HepG2 (cell line): Measurements from ENCODE around the gene LMAN2L. TPM values are rescaled to one million over a fixed set of nuclear protein-coding genes. Genes with fewer than 3 reads are reported as not detected.
A peak's percentile ranks its signal among the peaks of the same experiment; 100 is the strongest.

Experiments used
- ADNP ChIP-seq: sonication (generic); formaldehyde crosslinking; IDR thresholded peaks from 2 replicates; pipeline ENCODE4 v1.4.0; 2020; ENCODE audit warnings: missing genetic modification reagents
- ASH2L ChIP-seq: fragments of 300-600, 200-600 bp; sonication (generic); IDR thresholded peaks from 2 replicates; pipeline ENCODE4 v1.7.0; 2017; ENCODE audit warnings: low read depth, mild to moderate bottlenecking, moderate library complexity, mixed read lengths, low read length; ENCODE audit not compliant: insufficient read length
- FIP1L1 ChIP-seq: fragments of 200-400 bp; formaldehyde crosslinking; IDR thresholded peaks from 2 replicates; pipeline ENCODE4 v1.6.1; 2018; ENCODE audit warnings: low read depth, mild to moderate bottlenecking, low read length, moderate library complexity, borderline replicate concordance; ENCODE audit not compliant: insufficient read depth
- GPN1 ChIP-seq: sonication (generic); formaldehyde crosslinking; IDR thresholded peaks from 2 replicates; pipeline ENCODE4 v1.5.1; 2020; ENCODE audit warnings: missing genetic modification reagents, borderline replicate concordance
- HIVEP1 ChIP-seq: sonication (generic); formaldehyde crosslinking; IDR thresholded peaks from 2 replicates; pipeline ENCODE4 v1.4.0; 2020; ENCODE audit warnings: mild to moderate bottlenecking, missing genetic modification reagents
- MATR3 ChIP-seq: sonication (generic); formaldehyde crosslinking; IDR thresholded peaks from 2 replicates; pipeline ENCODE4 v1.4.0; 2020; ENCODE audit warnings: missing genetic modification reagents
- MAZ ChIP-seq, 2 experiments: sonication (generic) in 1 of 2; formaldehyde crosslinking in 1 of 2; IDR thresholded peaks; 2 replicates each; pipeline versions ENCODE4 v1.5.0 to v1.6.1; 2012 to 2020; ENCODE audit warnings: low read depth in 2 of 2, mild to moderate bottlenecking in 2 of 2, borderline replicate concordance in 1 of 2, improper control_type of control experiment in 1 of 2, low read length in 1 of 2, missing genetic modification reagents in 1 of 2, moderate library complexity in 1 of 2
- MBD4 ChIP-seq: IDR thresholded peaks from 2 replicates; pipeline ENCODE4 v1.6.1; 2012; ENCODE audit warnings: low read length, inconsistent platforms, borderline replicate concordance
- NFIB ChIP-seq: sonication (generic); formaldehyde crosslinking; IDR thresholded peaks from 2 replicates; pipeline ENCODE4 v1.9.0; 2021; ENCODE audit warnings: missing genetic modification reagents, mild to moderate bottlenecking, borderline replicate concordance
- PTBP1 ChIP-seq: fragments of 200-400 bp; formaldehyde crosslinking; IDR thresholded peaks from 2 replicates; pipeline ENCODE4 v1.6.1; 2018; ENCODE audit warnings: low read length, low read depth; ENCODE audit not compliant: poor library complexity, severe bottlenecking
- TRIM24 ChIP-seq: sonication (generic); formaldehyde crosslinking; IDR thresholded peaks from 2 replicates; pipeline ENCODE4 v1.8.0; 2022; ENCODE audit warnings: mild to moderate bottlenecking, missing genetic modification reagents
- ZC3H13 ChIP-seq: sonication (generic); formaldehyde crosslinking; IDR thresholded peaks from 2 replicates; pipeline ENCODE4 v1.8.1; 2023; ENCODE audit warnings: mild to moderate bottlenecking, missing genetic modification reagents, moderate library complexity
- ZFP82 ChIP-seq: sonication (generic); formaldehyde crosslinking; IDR thresholded peaks from 2 replicates; pipeline ENCODE4 v1.5.1; 2020; ENCODE audit warnings: mild to moderate bottlenecking, missing genetic modification reagents, borderline replicate concordance
- ZFP90 ChIP-seq: sonication (generic); formaldehyde crosslinking; IDR thresholded peaks from 2 replicates; pipeline ENCODE4 v1.8.0; 2022; ENCODE audit warnings: missing genetic modification reagents, mild to moderate bottlenecking, inconsistent platforms, borderline replicate concordance
- ZNF138 ChIP-seq: sonication (generic); formaldehyde crosslinking; IDR thresholded peaks from 2 replicates; pipeline ENCODE4 v1.5.0; 2020; ENCODE audit warnings: mild to moderate bottlenecking, low read depth, missing genetic modification reagents
- ZNF18 ChIP-seq: sonication (generic); formaldehyde crosslinking; IDR thresholded peaks from 2 replicates; pipeline ENCODE4 v1.8.0; 2022; ENCODE audit warnings: mild to moderate bottlenecking, missing genetic modification reagents; ENCODE audit not compliant: insufficient replicate concordance
- ZNF282 ChIP-seq: fragments of 450-650 bp; IDR thresholded peaks from 2 replicates; pipeline ENCODE4 v1.6.1; 2018; ENCODE audit not compliant: partially characterized antibody
- ZNF335 ChIP-seq: sonication (generic); formaldehyde crosslinking; IDR thresholded peaks from 2 replicates; pipeline ENCODE4 v1.4.0; 2020; ENCODE audit warnings: missing genetic modification reagents
- ZNF512B ChIP-seq: sonication (generic); formaldehyde crosslinking; IDR thresholded peaks from 2 replicates; pipeline ENCODE4 v1.5.1; 2020; ENCODE audit warnings: missing genetic modification reagents, mild to moderate bottlenecking, borderline replicate concordance
- ZNF562 ChIP-seq: sonication (generic); formaldehyde crosslinking; IDR thresholded peaks from 2 replicates; pipeline ENCODE4 v1.8.0; 2022; ENCODE audit warnings: missing genetic modification reagents, borderline replicate concordance
- ZNF678 ChIP-seq: sonication (generic); formaldehyde crosslinking; IDR thresholded peaks from 2 replicates; pipeline ENCODE4 v1.4.0; 2020; ENCODE audit warnings: mild to moderate bottlenecking, missing genetic modification reagents
- ZUFSP ChIP-seq: sonication (generic); formaldehyde crosslinking; IDR thresholded peaks from 2 replicates; pipeline ENCODE4 v1.9.0; 2021; ENCODE audit warnings: missing genetic modification reagents, mild to moderate bottlenecking, borderline replicate concordance
- polyA plus RNA-seq, 8 experiments: library from polyadenylated mRNA; depleted of rRNA in 3 of 8; stranded (reverse) in 7 of 8; unstranded in 1 of 8; fragments of >200 nt; fragmentation: Illumina TruSeq in 4 of 8; extraction: Trizol in 4 of 8; gene quantifications; 2 replicates each; pipeline versions ENCODE4 v1.2.1 to v1.2.3, GENCODE V29; 2011 to 2016; ENCODE audit warnings: low read depth in 4 of 8, missing spikeins in 1 of 8, mixed read lengths in 1 of 8; ENCODE audit not compliant: insufficient read depth in 1 of 8
- total RNA-seq, 5 experiments: library from RNA; depleted of rRNA; stranded (reverse); fragments of >200 nt; fragmentation: Illumina TruSeq; extraction: Trizol; gene quantifications; 2 replicates each; pipeline ENCODE4 v1.2.3, GENCODE V29; 2016; ENCODE audit warnings: low read depth in 1 of 5

The LMAN2L gene
- total and polyA plus RNA-seq, 2 of the 13 experiments (the other 11 are each of a cell fraction or from before 2014, with no cell fraction given): 39.1 to 57.9 TPM

GRCh38 chr2:96739633-96740428, at the start of gene LMAN2L (continued):
- no peak for TF ChIP-seq ZNF138 (CRISPR knock-in tag)
- TF ChIP-seq ASH2L: peak; percentile 85
- TF ChIP-seq ZNF512B (CRISPR knock-in tag): 0 out of 2 replicates have a peak, but pooled peaks have one; percentile 66
- peak; percentile 60; the same call in 1 of the 2 replicates for TF ChIP-seq ZNF335 (CRISPR knock-in tag)
- TF ChIP-seq ZNF18 (CRISPR knock-in tag): peak; percentile 32
- TF ChIP-seq MAZ (IDR thresholded peaks at IDR 0.05; ENCODE audit: borderline replicate concordance, low read depth, low read length): peak; percentile 76
- TF ChIP-seq MAZ (CRISPR knock-in tag; IDR thresholded peaks at IDR 0.05; ENCODE audit: low read depth): no peak
- TF ChIP-seq PTBP1: peak; percentile 65
- no peak for TF ChIP-seq MATR3 (CRISPR knock-in tag)
- TF ChIP-seq ZFP82: no peak
- no peak for TF ChIP-seq TRIM24 (CRISPR knock-in tag)
- no peak for TF ChIP-seq NFIB (CRISPR knock-in tag)
- no peak for TF ChIP-seq ZC3H13
- no peak for TF ChIP-seq ZNF282
- no peak for TF ChIP-seq GPN1 (CRISPR knock-in tag)
- peak; percentile 81 for TF ChIP-seq ZNF678
- no peak for TF ChIP-seq FIP1L1
- TF ChIP-seq ADNP (CRISPR knock-in tag): no peak
- no peak for TF ChIP-seq ZUFSP (CRISPR knock-in tag)
- TF ChIP-seq MBD4: no peak
- TF ChIP-seq ZNF562 (CRISPR knock-in tag): no peak
- peak; percentile 53; the same call in 1 of the 2 replicates for TF ChIP-seq HIVEP1 (CRISPR knock-in tag)
- TF ChIP-seq ZFP90 (CRISPR knock-in tag): peak; percentile 77; the same call in 1 of the 2 replicates
